Measurements from ENCODE around the gene PBXIP1. TPM values are rescaled to one million over a fixed set of nuclear protein-coding genes. Genes with fewer than 3 reads are reported as not detected.
"Not testable (repeated sequence)": the region's sequence is repeated elsewhere in the genome, so short reads cannot be mapped to it uniquely, and the experiment has no call there.

Gene PBXIP1
- total RNA-seq, 2 experiments from 2014 or later: 55.9 to 57.3 TPM

GRCh38 chr1:154994269-154994587 lies 38.3 kb upstream of the PBXIP1 start:
- Mint-ChIP-seq H3K4me1 (ENCODE audit: low read depth) (peaks cover 19% of the 10 kb centered on the region), H3K9me3 (no peaks in the 10 kb centered on the region), H3K36me3 (peaks cover 12% of the 10 kb centered on the region), H3K27me3 (no peaks in the 10 kb centered on the region), H3K27ac (no peak overlapping the region), H3K4me3 (no peak overlapping the region)
- intact Hi-C loops (cut with micrococcal nuclease): no loop called here
- DNase-seq: no peak
- CTCF ChIA-PET: interaction anchor here (0.9 to 9.4 kb wide), 6 partner anchors 11 to 91 kb away, joined by 3 to 144 read pairs (median 6); partner anchors contain the start of genes FLAD1 and PBXIP1
- POLR2A ChIA-PET: interaction anchor here (0.6 to 5.0 kb wide), 8 partner anchors 10 to 643 kb away, joined by 3 to 19 read pairs (median 4); partner anchors contain the start of genes CKS1B, FLAD1 and PBXIP1

- peaks cover 19% of the 10 kb centered on the region for H3K4me1 Mint-ChIP-seq (ENCODE audit: low read depth)
- ChIA-PET POLR2A (interaction anchor here (0.6 to 5.0 kb wide), 8 partner anchors 9 to 644 kb away, joined by 3 to 19 read pairs (median 4); partner anchors contain the start of genes CKS1B, FLAD1 and PBXIP1), CTCF (interaction anchor here (1.1 to 9.4 kb wide), 6 partner anchors 10 to 91 kb away, joined by 3 to 144 read pairs (median 6); partner anchors contain the start of genes FLAD1 and PBXIP1)
- H3K27ac Mint-ChIP-seq: no peak within 1 kb of the TSS
- intact Hi-C loops (cut with micrococcal nuclease): no loop called here
- H3K27me3 Mint-ChIP-seq: no peaks in the 10 kb centered on the region
- H3K36me3 Mint-ChIP-seq: peaks cover 17% of the 10 kb centered on the region
- H3K4me3 Mint-ChIP-seq: no peak within 1 kb of the TSS
- DNase-seq: no peak
- no peaks in the 10 kb centered on the region for H3K9me3 Mint-ChIP-seq
Observed at GRCh38 chr1:154993572-154994268, 37.8 kb upstream of the PBXIP1 start, which contains the start of gene LENEP. TSS of gene LENEP (plus strand) at chr1:154993586. CDS start at chr1:154993608, 22 bp downstream.

GRCh38 chr1:154992721-154993571 lies 37.0 kb upstream of the PBXIP1 start:
- no peak for DNase-seq
- intact Hi-C loops (cut with micrococcal nuclease): no loop called here
- H3K9me3 Mint-ChIP-seq: no peaks in the 10 kb centered on the region
- H3K27me3 Mint-ChIP-seq: no peaks in the 10 kb centered on the region
- H3K27ac Mint-ChIP-seq: no peak overlapping the region
- ChIA-PET POLR2A (interaction anchor here (0.6 to 5.0 kb wide), 8 partner anchors 8 to 23 kb away, joined by 3 to 19 read pairs (median 4); partner anchors contain the start of genes CKS1B and FLAD1), CTCF (interaction anchor here (1.1 to 9.4 kb wide), 4 partner anchors 9 to 92 kb away, joined by 3 to 144 read pairs (median 4); partner anchors contain the start of genes FLAD1 and PBXIP1)
- H3K36me3 Mint-ChIP-seq: peaks cover 23% of the 10 kb centered on the region
- H3K4me3 Mint-ChIP-seq: no peak overlapping the region
- peaks cover 21% of the 10 kb centered on the region for H3K4me1 Mint-ChIP-seq (ENCODE audit: low read depth)

- POLR2A ChIA-PET: no interaction called here
- Mint-ChIP-seq H3K27ac (no peak overlapping the region), H3K4me3 (no peak overlapping the region), H3K4me1 (ENCODE audit: low read depth) (peaks cover 14% of the 10 kb centered on the region), H3K27me3 (no peaks in the 10 kb centered on the region), H3K9me3 (no peaks in the 10 kb centered on the region), H3K36me3 (peaks cover 25% of the 10 kb centered on the region)
- no peak for DNase-seq
- CTCF ChIA-PET: interaction anchor here (0.6 to 1.2 kb wide), 2 partner anchors 71 to 177 kb away, joined by 3 to 5 read pairs; no protein-coding TSS in a partner anchor
- intact Hi-C loops (cut with micrococcal nuclease): no loop called here
Observed at GRCh38 chr1:154990276-154990675, 34.4 kb upstream of the PBXIP1 start.

- Mint-ChIP-seq H3K9me3 (no peaks in the 10 kb centered on the region), H3K4me3 (no peak overlapping the region), H3K36me3 (peaks cover 27% of the 10 kb centered on the region), H3K27ac (no peak overlapping the region), H3K27me3 (no peaks in the 10 kb centered on the region), H3K4me1 (ENCODE audit: low read depth) (peaks cover 18% of the 10 kb centered on the region)
- no peak for DNase-seq
- intact Hi-C loops (cut with micrococcal nuclease): no loop called here
- POLR2A ChIA-PET: no interaction called here
- CTCF ChIA-PET: interaction anchor here (1.2 kb wide), 1 partner anchor 72 kb away, joined by 5 read pairs; no protein-coding TSS in a partner anchor
Observed at GRCh38 chr1:154989195-154989860, 33.4 kb upstream of the PBXIP1 start.

GRCh38 chr1:154988058-154988954 lies 32.4 kb upstream of the PBXIP1 start:
- intact Hi-C loops (cut with micrococcal nuclease): no loop called here
- Mint-ChIP-seq H3K9me3 (no peaks in the 10 kb centered on the region), H3K36me3 (peaks cover 27% of the 10 kb centered on the region), H3K4me1 (ENCODE audit: low read depth) (peaks cover 22% of the 10 kb centered on the region), H3K27me3 (no peaks in the 10 kb centered on the region), H3K4me3 (no peak overlapping the region), H3K27ac (no peak overlapping the region)
- CTCF ChIA-PET: interaction anchor here (0.8 to 2.3 kb wide), 5 partner anchors 8 to 33 kb away, joined by 3 to 8 read pairs (median 4); partner anchors contain the start of gene PBXIP1
- DNase-seq: no peak
- POLR2A ChIA-PET: interaction anchor here (0.8 kb wide), 1 partner anchor 23 kb away, joined by 3 read pairs; no protein-coding TSS in a partner anchor

GRCh38 chr1:154987326-154987725 lies 31.4 kb upstream of the PBXIP1 start:
- no peak overlapping the region for H3K4me3 Mint-ChIP-seq
- peaks cover 22% of the 10 kb centered on the region for H3K4me1 Mint-ChIP-seq (ENCODE audit: low read depth)
- H3K9me3 Mint-ChIP-seq: no peaks in the 10 kb centered on the region
- DNase-seq: no peak
- ChIA-PET POLR2A (no interaction called here), CTCF (interaction anchor here (1.1 to 2.3 kb wide), 5 partner anchors 9 to 32 kb away, joined by 3 to 8 read pairs (median 4); partner anchors contain the start of gene PBXIP1)
- peaks cover 25% of the 10 kb centered on the region for H3K36me3 Mint-ChIP-seq
- no peaks in the 10 kb centered on the region for H3K27me3 Mint-ChIP-seq
- intact Hi-C loops (cut with micrococcal nuclease): no loop called here
- no peak overlapping the region for H3K27ac Mint-ChIP-seq

GRCh38 chr1:154986736-154987135 lies 30.8 kb upstream of the PBXIP1 start:
- POLR2A ChIA-PET; H3K27me3 Mint-ChIP-seq; DNase-seq; intact Hi-C loops (cut with micrococcal nuclease); H3K9me3 Mint-ChIP-seq; H3K4me3 Mint-ChIP-seq; H3K27ac Mint-ChIP-seq: not testable (repeated sequence)
- Mint-ChIP-seq H3K36me3 (peaks cover 25% of the 10 kb centered on the region), H3K4me1 (ENCODE audit: low read depth) (peaks cover 22% of the 10 kb centered on the region)
- CTCF ChIA-PET: interaction anchor here (1.1 to 2.3 kb wide), 3 partner anchors 9 to 31 kb away, joined by 3 to 8 read pairs (median 4); no protein-coding TSS in a partner anchor

- ChIA-PET POLR2A (interaction anchor here (0.7 to 2.7 kb wide), 15 partner anchors 10 to 281 kb away, joined by 3 to 27 read pairs (median 6); partner anchors contain the start of genes CKS1B, LENEP, PMVK and PYGO2), CTCF (interaction anchor here (0.9 to 4.4 kb wide), 18 partner anchors 9 to 108 kb away, joined by 3 to 82 read pairs (median 6); partner anchors contain the start of genes ADAM15, CKS1B, LENEP and PBXIP1)
- Mint-ChIP-seq H3K27ac (no peak overlapping the region), H3K36me3 (peaks cover 22% of the 10 kb centered on the region), H3K27me3 (no peaks in the 10 kb centered on the region), H3K4me3 (no peak overlapping the region), H3K4me1 (ENCODE audit: low read depth) (peaks cover 22% of the 10 kb centered on the region), H3K9me3 (no peaks in the 10 kb centered on the region)
- DNase-seq: peak; percentile 36
- intact Hi-C loops (cut with micrococcal nuclease): loop anchor here (1.0 to 5.0 kb wide), 5 partner anchors 10 to 100 kb away; partner anchors contain the start of genes CKS1B and EFNA4
Observed at GRCh38 chr1:154983776-154984466, 28.0 kb upstream of the PBXIP1 start.

Measured in activated CD4-positive, alpha-beta memory T cell treated with anti-CD3 and anti-CD28 coated beads for 36 hours (primary cell).